GM20000 (cell line): Measurements from ENCODE around the gene ZFAND3.
"Not testable (repeated sequence)": the region's sequence is repeated elsewhere in the genome, so short reads cannot be mapped to it uniquely, and the experiment has no call there.

Experiments used
- DNase-seq: peaks from one replicate; pipeline ENCODE4 v3.0.0; 2012; ENCODE audit warnings: low spot score
- TF ChIP-seq, protein P1 (sequence below): IDR thresholded peaks from 2 replicates; pipeline ENCODE4 v1.5.1; 2012; ENCODE audit warnings: mild to moderate bottlenecking, control low read depth; ENCODE audit errors: extremely low read depth, missing control alignments

ZFAND3 gene

DNA sequence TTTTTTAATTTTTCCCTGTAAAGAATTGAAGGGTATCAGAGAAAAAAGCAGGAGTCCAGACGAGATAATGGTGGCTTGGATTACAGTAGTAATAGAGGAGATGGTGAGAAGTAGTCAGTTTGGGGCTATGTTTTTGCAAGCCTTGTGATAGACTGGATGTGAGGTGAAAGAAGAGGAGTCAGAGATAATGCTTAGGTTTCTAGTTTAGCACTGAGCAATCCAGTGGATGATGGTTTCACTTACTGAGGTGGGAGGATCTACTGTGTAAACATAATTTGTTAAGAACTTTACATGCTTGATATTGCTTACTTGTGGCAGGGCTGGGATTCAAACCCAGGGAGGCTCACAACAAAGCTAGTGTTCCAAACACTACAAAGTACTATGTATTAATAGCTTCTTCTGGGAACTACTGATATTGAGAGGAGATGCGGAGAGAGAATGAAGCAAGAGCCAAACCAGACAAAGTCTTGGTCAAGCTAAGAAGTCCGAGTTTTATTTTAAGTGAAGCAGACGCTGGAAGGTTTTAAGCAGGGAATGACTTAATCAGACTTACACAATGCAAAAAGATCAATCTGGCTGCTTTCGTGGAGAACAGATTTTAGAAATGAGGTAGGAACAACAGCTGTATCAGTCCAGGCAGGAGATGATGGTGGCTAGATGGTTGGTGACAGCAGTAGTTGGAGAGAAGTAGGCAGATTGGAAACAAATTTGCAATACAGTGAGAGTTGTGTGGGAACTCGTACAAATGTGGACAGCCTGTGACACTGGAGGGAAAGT, 58.0 kb downstream of the ZFAND3 start:
- no peak for DNase-seq
- TF ChIP-seq, protein P1, sequence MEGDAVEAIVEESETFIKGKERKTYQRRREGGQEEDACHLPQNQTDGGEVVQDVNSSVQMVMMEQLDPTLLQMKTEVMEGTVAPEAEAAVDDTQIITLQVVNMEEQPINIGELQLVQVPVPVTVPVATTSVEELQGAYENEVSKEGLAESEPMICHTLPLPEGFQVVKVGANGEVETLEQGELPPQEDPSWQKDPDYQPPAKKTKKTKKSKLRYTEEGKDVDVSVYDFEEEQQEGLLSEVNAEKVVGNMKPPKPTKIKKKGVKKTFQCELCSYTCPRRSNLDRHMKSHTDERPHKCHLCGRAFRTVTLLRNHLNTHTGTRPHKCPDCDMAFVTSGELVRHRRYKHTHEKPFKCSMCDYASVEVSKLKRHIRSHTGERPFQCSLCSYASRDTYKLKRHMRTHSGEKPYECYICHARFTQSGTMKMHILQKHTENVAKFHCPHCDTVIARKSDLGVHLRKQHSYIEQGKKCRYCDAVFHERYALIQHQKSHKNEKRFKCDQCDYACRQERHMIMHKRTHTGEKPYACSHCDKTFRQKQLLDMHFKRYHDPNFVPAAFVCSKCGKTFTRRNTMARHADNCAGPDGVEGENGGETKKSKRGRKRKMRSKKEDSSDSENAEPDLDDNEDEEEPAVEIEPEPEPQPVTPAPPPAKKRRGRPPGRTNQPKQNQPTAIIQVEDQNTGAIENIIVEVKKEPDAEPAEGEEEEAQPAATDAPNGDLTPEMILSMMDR = no peak

DNA sequence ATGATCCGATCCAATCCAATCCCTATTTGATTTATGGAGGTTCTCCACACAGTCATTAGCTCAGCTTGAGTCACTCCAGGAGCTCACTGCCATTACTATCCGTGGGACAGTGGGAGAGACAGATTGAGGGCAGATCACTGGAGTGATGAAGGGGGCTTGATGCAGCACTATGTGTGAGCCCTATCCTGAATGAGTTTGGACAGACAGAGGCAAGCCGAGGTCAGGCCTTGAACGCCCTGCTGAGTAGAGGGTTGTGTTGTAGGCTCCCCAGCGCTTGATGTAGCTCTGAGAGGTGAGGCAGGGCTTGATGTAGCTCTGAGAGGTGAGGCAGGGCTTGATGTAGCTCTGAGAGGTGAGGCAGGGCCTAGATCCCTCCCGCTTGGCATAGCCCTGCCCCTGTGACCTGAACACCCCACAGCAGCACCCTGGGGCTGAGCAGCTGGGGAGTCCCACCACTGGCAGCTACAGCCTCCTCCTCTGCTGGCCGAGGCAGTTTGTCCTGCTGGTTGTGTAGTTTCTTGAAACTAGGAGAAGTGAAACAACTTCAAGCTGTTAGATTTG, 58.7 kb downstream of the ZFAND3 start:
- TF ChIP-seq, protein P1 = no peak

DNA sequence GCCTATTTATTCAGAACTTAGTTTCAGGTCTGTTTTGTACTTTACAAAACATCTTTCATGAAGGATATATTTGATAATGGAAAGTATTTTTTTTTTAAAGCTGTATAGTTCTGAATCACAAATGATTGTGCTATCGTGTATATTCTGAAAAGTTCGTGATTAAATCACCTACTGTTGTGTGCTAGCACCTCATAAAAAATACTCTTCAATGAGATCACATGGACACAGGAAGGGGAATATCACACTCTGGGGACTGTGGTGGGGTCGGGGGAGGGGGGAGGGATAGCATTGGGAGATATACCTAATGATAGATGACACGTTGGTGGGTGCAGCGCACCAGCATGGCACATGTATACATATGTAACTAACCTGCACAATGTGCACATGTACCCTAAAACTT, 61.1 kb downstream of the ZFAND3 start:
- not testable (repeated sequence) for DNase-seq

More for the DNA sequence above, 58.7 kb downstream of the ZFAND3 start:
- DNase-seq = no peak

DNA sequence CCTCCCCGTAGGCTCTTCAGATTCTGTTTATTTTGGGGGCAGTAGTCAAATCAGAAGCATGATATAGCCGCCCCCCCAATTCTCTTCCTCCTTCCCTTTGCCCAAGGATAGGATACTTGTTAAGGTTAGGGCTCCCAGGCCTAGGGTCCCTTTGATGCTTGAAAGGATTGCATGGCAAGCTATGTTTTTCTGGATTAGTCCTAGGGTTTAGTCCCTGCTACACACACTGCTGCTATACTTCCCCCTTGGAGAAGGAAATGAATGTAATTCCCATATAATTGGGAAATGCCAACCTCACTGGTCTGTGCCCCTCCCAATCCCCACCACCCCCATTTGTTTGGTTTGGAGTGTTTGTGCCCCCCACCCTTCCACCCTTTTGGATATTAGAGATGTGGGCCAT, 62.8 kb downstream of the ZFAND3 start:
- no peak for DNase-seq

DNA sequence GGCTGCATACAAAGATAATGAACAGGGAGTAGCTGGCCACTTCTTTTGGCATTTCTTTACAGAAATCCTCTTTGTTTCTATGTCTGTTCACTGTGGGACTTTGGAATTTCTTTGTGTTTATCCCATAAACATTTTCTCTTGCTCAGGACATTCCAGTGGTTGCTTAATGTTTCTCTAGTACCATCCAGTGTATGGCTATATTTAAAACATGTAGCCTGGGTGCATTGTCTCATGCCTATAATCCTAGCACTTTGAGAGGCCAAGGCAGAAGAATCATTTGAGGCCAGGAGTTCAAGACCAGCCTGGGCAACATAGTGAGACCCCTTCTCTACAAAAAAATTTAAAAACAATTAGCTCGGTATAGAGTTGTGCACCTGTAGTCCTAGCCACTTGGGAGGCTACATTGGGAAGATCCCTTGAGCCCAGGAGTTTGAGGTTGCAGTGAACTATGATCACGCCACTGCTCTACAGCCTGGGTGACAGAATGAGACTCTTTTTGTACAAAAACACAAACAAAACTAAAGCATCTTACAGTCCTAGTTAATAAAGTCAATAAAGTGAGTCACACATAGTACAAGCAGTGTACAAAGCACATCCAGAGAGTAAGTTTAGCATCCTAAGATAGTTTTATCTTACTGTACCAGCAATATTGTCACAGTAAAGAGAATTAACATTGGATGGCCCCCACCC, 63.3 kb downstream of the ZFAND3 start:
- TF ChIP-seq, protein P1 = no peak
- no peak for DNase-seq

More for the DNA sequence above, 62.8 kb downstream of the ZFAND3 start:
- TF ChIP-seq, protein P1 = no peak

DNA sequence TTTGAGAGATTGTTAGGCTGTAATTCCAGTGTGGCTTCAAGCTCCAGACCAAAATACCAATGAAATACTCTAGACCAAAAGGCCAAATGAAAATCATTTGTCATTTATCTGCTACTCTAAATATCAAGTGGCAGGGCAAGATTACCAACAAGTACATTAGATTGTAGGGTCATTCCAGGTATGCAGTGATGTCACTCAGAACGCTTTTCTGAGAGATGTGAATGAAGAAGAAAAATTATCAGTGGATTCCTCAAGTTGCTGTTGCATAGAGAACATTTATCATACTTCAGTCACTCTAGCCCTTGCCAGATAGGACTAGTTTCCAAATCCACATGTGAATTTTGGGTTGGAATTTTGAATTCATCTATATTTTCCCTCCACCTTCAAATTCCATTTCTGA, 65.0 kb downstream of the ZFAND3 start:
- no peak for DNase-seq
- TF ChIP-seq, protein P1 = no peak

DNA sequence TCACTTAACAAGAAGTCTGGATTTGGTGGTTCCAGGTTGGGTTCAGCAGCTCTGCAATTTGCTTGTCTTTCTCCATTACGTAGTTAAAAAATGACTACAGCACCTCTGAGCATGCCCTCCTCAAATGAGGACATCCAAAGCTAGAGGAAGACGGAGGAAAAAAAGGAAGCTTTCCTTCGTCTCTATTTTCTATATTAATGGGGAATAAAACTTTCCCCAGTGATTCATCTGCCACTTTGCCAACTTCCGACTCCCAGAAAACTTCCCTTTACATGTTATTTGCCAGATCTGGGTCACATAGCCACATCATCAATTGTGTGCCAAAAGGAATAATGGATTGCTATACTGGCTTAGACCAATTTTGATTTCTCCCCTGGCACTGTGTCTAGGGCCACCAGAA, 69.5 kb downstream of the ZFAND3 start:
- DNase-seq = no peak
- TF ChIP-seq, protein P1 = no peak
